Prostate gland (tissue), 2 donors: Measurements from ENCODE around the gene ACTN4.

Experiments
- POLR2A ChIP-seq: fragments of 450-650 bp; IDR thresholded peaks from one replicate; pipeline ENCODE4 v1.6.1; 2016; ENCODE audit warnings: antibody characterized with exemption, mild to moderate bottlenecking
- POLR2AphosphoS5 ChIP-seq: sonication (generic); formaldehyde crosslinking; IDR thresholded peaks from one replicate; pipeline ENCODE4 v1.6.1; 2017; ENCODE audit warnings: antibody characterized with exemption
- TF ChIP-seq, protein P1 (sequence below), 4 experiments: fragments of 200-600 bp in 2 of 4; fragments of 450-650 bp in 2 of 4; sonication (generic) in 2 of 4; IDR thresholded peaks; 1 replicate in 3 of 4; 2 replicates in 1 of 4; pipeline ENCODE4 v1.5.1; 2016 to 2019; ENCODE audit warnings: antibody characterized with exemption in 4 of 4, mild to moderate bottlenecking in 2 of 4, moderate library complexity in 2 of 4

DNA sequence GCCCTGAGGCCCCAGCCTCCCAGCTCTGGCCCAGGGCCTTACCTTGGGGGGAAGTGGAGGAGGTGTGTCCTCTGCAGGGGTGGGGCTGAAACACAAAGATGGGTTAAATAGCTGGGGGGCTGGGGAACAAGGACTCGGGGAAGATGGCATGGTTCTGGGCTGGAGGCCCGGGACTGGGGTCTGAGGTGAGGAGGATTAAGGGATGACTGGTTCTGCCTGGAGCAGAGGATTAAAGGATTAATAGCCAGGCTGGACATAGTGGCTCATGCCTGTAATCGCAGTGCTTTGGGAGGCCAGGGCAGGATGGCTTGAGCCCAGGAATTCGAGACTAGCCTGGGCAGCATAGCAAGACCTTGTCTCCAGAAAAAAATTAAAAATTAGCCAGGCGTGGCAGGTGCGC, 41.3 kb upstream of the ACTN4 start:
- no peak for TF ChIP-seq POLR2AphosphoS5
- TF ChIP-seq, protein P1, sequence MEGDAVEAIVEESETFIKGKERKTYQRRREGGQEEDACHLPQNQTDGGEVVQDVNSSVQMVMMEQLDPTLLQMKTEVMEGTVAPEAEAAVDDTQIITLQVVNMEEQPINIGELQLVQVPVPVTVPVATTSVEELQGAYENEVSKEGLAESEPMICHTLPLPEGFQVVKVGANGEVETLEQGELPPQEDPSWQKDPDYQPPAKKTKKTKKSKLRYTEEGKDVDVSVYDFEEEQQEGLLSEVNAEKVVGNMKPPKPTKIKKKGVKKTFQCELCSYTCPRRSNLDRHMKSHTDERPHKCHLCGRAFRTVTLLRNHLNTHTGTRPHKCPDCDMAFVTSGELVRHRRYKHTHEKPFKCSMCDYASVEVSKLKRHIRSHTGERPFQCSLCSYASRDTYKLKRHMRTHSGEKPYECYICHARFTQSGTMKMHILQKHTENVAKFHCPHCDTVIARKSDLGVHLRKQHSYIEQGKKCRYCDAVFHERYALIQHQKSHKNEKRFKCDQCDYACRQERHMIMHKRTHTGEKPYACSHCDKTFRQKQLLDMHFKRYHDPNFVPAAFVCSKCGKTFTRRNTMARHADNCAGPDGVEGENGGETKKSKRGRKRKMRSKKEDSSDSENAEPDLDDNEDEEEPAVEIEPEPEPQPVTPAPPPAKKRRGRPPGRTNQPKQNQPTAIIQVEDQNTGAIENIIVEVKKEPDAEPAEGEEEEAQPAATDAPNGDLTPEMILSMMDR (IDR thresholded peaks at IDR 0.05), result no peak
- TF ChIP-seq POLR2A, result no peak
